Fibroblast of skin of back (primary cell): ENCODE measurements around the gene SPATA9. TPM values are rescaled to one million over a fixed set of nuclear protein-coding genes. Genes with fewer than 3 reads are reported as not detected.

ENCODE experiments used
- DNase-seq: peaks from one replicate; pipeline ENCODE4 v3.0.0-alpha.2; 2013
- polyA plus RNA-seq, 2 experiments: library from polyadenylated mRNA; unstranded; fragments of 120-200 nt; gene quantifications; one replicate each; pipeline ENCODE4 v1.2.1, GENCODE V29; 2013; ENCODE audit not compliant: insufficient read length in 2 of 2

SPATA9 gene, protein sequence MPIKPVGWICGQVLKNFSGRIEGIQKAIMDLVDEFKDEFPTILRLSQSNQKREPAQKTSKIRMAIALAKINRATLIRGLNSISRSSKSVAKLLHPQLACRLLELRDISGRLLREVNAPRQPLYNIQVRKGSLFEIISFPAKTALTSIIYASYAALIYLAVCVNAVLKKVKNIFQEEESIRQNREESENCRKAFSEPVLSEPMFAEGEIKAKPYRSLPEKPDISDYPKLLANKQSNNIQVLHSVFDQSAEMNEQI
- polyA plus RNA-seq (2013, experiment 1 of 2; ENCODE audit: insufficient read length): 0.14 TPM
- not detected for polyA plus RNA-seq (2013, experiment 2 of 2; ENCODE audit: insufficient read length)

DNA sequence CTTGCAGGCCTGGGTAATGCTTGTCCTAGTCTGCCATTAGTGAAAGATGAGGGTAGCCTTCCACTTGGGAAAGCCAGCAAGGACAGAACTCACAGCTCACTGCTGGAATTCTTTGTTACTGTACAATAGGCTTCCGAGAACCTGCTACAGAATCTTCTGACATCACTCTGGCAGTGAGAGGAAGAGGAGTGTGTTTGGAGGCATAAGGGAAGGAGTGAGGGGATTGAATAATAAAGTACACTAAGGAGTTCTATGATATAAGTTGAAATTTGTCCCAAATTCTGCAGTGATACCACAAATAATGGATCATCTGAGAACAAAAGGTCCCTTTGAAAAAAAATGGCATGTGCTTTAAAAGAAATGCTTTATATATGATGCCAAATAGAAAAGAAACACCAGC, at the start of gene SPATA9:
SPATA9 (minus strand) TSS at position 101 of the 400 bp plus-strand sequence. CDS start 137 bp downstream, outside the sequence.
- DNase-seq: no peak

DNA sequence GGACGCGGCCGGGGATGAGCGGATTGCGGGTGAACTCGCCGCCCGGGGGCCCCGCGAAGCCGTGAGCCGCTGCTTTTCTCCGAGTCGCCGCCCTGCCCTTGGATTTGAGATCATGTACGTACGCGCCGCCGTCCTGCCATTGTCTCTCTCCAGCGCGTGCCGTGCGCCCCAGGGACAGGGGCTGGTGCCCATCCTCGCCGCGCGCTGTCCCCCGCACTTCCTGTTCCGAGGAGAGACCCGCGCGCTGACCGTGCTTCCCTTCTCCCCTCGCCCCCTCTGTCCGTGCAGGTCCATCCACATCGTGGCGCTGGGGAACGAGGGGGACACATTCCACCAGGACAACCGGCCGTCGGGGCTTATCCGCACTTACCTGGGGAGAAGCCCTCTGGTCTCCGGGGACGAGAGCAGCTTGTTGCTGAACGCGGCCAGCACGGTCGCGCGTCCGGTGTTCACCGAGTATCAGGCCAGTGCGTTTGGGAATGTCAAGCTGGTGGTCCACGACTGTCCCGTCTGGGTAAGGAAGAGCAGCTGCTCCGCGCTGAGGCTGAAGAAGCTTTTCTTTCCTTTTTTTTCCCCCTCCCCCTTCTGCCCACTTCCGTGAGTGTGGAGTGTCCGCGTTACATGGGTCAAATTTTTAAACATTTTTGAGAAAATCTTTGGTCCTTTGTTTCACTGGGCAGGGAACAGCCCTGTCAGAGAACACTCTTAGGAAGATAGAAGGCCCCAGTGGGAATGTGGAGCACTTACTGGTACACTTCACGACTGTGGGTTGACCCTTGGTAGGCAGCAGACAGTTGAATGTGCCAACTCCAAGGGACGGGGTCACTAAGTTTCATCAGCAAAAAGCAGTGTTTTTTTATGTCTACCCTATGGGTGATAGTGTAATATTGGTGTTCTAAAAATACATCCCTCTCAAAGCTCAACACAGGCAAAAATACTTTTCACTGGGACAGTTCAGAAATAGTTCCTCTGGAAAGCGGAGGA, 49.1 kb upstream of the SPATA9 start:
- DNase-seq: peak; percentile 55

DNA sequence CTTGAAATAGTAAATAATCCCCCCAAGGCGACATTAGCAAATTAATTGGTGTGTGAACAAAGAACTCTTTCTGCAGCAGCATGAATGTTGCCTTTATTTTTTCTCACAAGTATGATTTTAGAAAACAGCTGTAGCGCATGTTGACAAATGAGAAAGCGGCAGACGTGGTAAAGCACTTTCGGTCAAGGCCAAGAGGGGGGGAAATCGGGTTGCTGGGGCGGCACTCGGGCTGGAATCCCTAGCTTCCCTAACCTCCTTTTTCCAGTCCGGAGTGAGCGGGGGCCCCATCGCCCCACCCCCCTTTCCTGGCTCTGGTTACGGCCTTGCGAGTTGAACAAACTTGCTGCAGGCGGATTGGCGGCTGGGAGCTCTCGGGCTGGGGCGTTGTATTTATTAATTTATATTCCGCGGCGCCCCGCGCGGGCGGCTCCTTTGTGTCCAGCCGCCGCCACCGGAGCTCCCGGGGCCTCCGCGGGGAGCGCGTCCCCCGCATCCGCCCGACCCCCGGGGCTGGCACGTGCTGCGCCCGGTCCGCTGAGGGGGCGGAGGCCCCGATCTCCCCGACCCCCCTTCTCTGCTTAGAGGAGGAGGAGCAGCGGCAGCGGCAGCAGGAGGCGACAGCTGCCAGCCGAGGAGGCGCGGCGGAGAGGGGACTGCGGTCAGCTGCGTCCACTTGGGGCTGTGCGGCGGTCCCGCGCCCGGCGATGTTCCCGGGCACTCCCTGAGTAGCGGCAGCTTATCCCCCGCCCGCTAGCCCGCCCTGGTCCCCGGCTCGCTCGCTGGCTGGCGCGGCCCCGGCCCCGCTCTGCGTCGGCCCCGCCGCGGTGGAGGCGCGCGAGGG, 48.2 kb upstream of the SPATA9 start, which contains the start of gene RHOBTB3:
RHOBTB3 (plus strand) TSS at position 607 of the 841 bp plus-strand sequence. CDS start 347 bp downstream, outside the sequence.
- peak; percentile 88 for DNase-seq

DNA sequence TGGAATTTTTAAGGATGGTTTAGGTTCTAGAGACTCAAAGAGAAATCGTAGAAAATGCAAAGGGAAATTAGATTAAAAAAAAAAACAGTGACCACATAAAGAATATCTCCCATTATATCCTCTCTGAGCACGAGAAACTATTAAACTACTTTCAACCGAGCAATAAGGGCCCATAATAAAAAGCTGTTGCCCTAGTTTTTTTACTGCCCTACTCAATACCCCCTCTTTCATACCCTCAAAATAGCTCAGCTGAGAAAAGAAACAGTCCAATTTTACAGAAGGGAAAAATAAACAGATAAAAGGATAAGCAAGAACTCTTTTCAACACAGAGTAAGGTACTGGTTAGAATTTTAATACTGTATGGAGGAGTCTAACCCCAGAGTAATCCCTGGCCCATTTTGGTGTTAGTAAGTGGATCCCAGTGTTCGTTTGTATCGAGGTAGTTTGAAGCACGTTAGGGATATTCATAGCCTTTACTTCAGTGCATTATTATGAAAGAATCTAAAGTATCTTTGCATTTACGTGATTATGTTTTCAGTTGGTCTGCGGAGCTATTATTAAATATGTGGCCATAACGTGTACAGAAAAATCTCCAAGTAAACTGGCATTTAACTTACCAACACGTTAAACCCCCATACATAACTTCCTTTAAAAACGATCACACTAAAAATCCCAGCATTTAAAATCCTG, 47.4 kb upstream of the SPATA9 start:
- peak; percentile 37 for DNase-seq

DNA sequence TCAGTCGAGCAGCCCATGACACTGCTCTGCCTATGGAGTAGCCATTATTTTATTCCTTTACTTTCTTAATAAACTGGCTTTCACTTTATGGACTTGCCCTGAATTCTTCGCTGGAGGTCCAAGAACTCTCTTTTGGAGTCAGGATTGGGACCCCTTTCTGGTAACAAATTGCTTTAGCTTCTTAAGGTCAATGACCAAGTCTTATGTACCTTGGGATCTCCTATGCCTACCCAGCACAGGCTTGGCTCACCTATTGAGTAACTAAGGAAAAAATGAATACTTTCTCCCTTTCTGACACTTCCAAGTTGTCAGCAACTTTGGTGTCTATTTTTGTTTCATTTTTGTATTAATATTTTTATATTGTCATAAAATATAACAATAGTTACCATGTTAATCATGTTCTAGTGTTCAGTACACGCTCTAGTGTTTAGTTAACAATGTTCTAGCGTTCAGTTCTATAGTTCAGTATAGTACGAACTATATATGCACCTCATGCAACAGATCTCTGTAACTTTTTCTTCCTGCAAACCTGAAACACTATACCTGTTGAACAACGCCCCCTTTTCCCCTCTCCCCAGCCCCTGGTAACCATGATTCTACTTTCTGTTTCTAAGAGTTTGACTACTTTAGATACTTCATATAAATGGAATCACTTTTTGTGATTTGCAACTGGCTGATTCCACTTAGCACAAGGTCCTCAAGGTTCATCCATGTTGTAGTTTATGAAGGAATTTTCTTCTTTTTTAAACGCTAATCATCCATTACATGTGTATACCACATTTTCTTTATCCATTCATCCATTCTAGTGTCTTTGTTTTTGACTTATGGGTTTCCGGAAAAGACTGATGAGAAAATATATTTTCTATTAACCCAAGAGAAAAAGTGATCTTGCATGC, 46.6 kb upstream of the SPATA9 start:
- DNase-seq: no peak

DNA sequence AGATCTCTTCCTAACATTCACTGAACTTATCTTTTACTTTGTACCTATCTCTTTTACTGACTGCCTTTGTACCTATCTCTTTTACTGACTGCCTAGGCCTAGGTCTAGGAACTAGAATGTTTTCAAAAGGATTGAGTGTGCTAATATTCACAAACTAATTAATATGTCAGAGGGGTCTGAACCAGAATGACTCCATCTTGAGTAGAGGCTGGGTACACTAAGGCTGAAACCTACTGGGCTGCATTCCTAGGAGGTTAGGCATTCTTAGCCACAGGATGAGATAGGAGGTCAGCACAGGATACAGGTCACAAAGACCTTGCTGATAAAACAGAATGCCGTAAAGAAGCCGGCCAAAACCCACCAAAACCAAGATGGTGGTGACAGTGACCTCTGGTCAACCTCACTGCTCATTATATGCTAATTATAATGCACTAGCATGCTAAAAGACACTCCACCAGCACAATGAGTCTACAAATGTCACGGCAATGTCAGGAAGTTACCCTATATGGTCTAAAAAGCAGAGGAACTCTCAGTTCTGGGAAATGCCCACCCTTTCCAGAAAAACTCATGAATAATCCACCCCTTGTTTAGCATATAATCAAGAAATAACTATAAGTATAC, 45.8 kb upstream of the SPATA9 start:
- no peak for DNase-seq

DNA sequence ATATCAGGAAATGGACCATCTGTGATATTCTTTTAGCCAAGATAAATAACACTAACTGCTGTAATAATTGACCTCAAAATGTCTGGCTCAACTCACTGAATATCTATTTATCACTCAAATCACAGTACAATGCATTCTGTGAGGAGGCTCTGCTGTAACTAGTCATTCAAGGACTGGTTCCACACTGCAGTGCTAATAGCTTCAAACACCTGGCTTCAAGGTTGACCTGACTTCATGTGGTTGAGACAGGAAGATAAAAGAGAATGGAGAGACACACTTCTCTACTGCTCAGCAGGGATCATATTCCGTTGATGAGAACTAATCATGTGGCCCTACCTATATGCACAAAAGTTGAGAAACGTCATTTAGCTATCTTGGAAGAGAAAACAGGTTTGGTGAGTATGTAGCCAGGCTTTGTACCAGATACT, 45.0 kb upstream of the SPATA9 start:
- no peak for DNase-seq

DNA sequence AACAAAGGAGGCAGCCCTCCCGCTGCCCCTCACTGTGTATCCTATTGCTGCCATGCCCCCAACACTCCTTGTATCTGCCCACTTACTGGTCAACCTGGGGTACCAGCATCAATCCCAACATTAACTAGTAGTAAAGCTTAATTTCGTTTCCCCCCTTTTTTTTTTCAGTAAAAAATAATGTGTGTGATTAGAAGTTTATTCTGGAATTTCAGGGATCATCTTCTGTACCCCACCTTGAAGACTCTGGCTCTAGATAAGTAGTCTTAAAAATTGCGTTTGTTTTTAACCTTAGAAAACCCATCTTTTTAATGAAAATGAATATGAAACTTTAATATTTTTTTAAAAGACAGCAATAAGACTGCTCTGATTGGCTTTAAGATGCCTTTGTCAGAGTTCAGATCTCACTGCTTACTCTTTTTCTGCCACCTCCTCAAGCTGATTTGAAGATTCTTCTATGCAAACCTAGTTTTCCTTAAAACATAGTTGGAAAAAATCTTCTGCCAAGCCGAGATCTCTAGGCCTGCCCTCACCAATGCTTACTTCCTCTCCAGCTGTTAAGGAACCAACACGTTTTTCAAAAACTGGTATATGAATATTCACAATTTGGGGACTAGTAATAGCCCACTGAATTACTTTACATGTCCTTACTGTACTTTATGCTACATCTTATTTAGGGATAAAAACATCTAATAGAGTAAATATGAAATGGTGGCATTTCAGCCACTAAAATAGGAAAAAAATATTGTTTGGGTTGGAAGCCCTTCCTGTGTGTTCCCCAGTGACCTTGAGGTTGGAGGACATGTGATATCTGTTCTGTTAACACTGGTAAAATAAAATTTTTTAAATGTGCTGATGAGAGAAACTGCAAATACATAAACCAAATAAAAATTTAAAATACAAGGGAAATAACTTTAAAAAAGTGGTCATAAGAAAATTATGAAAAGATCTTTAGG, 44.3 kb upstream of the SPATA9 start:
- no peak for DNase-seq

DNA sequence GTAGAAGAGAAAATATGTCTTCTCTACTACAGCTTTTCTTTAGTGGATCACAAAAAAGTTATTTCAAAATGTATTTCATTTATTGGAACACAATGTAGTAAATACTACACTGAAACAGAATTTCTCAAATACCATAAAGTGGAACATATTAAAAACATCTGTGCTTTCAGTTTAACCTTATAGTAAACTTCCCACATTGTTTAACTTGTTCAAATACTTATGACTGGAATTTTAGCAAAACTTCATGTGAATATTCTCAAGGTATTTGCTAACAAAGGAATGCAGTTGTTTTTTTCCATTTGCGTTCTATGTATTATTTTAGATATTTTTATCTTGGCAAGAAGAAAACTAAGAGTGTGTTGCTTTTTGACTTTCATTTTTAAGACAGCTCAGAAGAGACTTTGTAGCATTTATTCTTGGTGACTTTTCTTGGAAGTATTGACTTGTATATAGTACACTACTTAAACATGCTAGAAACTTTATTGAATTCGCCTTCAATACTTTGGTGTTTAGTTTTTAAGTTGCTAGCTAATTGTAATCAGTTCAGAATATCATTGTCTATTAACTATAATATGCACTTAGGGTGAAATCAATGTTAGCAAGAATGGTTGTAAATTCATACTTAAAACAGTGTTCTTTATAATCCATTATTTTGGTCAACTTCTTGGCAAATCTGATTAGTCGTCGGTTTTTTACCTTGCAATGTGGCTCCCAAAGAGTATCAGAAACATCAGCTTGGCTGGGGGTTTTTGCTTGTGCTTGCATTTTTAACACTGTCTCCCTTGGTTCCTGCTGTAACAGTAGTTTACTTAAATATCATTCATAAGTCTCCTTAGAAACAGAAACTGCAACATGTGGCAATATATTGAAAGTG, 43.4 kb upstream of the SPATA9 start:
- DNase-seq: peak; percentile 77

DNA sequence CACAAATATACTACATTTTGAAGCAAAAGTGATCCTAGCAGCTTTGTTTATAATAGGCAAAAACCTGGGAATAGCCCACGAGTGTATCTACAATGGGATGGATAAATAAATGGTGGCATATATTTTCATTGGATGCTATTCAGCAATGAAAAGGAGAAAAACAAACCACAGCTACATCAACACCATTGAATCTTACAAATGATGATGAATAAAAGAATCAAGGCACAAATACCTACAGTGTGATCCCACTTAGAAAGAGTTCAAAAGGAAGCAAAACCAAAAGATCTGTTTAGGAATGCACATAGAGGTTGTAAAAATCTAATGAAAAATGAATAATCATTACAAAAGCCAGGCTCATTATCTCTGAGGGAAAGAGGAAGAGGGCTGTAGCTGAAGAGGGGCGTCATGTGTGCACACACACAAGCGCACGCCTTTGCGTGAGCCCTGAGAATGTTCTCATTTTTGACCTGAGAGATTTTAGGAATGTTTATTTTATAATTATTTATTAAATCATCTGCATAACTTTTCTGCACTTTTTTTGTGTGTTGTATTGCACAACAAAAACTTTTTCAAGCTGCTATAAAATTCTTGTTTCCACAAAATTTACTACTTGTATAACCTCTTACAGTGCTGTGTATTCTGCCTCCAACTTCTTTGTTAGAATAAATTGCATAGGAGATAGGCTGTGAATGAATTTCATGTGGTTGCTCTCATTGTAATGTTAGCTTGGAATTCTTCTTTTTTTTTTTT, 42.5 kb upstream of the SPATA9 start:
- peak; percentile 53 for DNase-seq

DNA sequence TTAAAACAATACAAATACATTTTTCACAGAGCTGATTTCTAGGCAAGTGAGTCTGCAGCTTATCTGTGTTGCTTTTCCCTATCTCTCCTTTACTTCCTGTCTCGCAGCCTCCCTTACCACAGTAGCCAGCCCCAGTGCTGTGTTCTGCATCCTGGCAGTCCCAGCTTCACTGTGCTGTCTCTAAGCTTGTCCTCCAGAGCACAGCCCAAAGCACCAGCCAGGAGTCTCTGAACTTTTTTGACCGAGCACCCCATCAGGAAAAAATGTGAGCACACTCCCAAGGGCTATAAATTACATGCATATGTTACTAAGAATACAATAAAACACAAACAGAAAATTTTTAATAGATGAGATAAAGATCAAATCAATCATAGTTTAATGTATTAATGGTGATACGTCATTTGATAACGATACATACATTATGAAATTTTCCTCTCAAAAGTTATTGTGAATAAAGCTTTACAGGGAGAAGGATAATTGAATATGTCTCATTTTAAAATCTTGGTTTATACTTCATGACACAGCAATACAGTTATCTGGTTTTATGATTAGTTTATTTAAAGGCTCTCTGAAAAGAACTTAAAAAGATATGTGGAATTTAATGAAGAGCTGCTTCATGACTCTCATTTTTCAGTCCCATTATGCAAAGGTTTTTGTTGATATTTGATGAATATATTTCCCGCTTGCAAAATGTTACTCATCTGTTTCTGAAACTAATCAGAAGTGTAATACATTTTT, 41.0 kb upstream of the SPATA9 start:
- peak; percentile 51 for DNase-seq

DNA sequence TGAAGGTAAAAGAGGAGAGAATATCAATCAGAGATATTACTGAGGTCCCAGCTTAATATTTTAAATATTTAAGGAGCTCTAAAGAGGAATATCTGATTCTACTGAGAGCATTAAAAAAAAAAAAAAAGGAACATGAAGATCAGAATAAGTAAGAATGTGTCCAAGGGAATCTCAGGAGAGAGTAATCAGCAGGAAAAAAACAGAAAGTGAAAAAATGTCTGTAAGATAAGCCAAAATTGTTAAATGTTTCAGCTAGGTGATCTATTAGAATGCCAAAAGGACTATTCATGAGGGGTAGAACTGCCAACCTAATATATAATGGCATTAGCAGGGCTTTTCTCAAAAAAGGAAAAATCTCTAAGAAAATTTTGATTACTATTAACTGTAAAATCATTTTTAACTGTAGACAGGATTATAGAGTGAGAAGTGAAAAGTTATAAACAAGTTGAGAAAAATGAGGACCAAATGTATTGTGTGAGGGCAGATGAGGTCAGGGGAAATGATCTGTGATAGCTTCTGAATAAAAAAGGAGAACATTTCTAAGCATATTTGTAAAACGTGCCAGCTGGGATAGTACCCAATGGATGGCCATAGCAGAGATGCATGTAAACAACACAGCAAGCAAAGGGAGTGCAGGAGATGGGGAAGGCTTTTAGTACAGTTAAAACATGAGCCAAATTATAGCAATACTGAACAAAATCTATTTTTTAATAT, 38.9 kb upstream of the SPATA9 start:
- no peak for DNase-seq

DNA sequence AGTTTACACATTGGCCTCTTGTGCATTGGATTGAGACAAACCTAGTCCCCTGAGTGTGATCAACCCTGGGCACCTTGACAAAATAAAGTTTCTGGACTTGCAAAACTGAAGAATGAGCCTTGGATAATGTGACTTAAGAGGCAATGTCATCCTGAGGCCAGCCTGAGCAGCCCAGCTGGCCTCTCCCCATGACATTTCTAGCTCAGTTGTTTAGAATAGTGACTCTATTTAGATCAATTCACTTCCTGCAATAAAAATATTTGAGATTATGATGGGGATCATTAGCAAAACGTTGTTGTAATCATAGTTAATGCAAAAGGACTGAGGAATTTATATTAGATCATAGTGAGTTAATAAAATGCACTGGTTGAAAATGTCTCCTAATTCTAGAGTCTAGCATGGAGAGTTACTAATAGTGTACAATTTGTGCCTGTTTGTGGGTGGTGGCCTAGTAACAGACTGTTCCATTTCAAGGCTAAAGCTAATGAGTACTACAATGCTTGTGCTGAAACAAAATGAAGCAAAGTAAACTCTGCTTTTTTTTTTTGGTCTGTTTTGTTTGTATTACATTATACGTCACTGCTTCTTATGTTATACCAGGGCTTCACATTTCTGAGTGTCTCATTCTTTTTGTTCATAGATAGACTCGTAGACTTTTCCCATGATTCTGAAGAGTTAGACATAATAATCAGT, 37.4 kb upstream of the SPATA9 start:
- no peak for DNase-seq

DNA sequence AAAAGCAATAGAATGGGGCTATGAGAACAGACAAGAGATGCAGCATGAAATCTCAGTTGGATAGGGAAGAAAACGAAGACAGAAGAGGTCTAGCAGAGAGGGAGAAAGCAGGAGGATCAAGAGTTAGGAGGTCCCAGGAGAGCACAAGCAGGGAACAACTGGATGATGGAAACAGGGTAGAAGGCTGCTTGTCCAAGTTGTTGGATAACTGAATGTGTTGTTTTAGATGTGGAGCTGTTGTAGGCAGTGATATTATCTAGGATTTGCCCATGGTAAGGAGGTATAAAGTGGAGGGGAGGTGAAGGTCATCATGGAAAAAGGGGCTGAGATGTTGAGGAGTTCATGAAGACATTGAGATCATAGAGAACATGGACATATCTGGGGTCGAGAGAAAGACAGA, 35.9 kb upstream of the SPATA9 start:
- no peak for DNase-seq

DNA sequence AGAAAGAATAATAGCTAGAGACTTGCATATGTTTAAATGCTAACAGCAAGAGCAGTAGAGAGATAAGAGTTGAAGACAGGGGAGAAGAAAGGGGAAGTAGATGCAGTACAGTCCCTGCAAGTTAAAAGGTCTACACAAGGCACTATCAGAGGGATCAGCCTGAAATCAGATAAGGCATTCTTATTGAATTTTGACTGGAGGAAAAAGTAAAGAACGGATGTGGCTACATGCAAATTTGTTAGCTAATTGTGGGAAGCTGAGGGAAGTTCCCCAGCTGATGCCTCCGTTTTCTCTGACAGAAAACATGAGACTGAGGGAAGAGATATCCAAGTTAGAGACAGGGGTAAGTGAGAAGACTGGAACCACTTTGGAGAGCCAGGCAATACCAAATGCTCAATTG, 35.4 kb upstream of the SPATA9 start:
- DNase-seq: no peak
